ENCODE measurements around the gene FOSL1. TPM values are rescaled to one million over a fixed set of nuclear protein-coding genes. Genes with fewer than 3 reads are reported as not detected.
A peak's percentile ranks its signal among the peaks of the same experiment; 100 is the strongest.

Gene FOSL1
- total RNA-seq, 6 experiments from 2014 or later = 0.35 to 1.2 (median 0.89) TPM; not detected in 2

DNA sequence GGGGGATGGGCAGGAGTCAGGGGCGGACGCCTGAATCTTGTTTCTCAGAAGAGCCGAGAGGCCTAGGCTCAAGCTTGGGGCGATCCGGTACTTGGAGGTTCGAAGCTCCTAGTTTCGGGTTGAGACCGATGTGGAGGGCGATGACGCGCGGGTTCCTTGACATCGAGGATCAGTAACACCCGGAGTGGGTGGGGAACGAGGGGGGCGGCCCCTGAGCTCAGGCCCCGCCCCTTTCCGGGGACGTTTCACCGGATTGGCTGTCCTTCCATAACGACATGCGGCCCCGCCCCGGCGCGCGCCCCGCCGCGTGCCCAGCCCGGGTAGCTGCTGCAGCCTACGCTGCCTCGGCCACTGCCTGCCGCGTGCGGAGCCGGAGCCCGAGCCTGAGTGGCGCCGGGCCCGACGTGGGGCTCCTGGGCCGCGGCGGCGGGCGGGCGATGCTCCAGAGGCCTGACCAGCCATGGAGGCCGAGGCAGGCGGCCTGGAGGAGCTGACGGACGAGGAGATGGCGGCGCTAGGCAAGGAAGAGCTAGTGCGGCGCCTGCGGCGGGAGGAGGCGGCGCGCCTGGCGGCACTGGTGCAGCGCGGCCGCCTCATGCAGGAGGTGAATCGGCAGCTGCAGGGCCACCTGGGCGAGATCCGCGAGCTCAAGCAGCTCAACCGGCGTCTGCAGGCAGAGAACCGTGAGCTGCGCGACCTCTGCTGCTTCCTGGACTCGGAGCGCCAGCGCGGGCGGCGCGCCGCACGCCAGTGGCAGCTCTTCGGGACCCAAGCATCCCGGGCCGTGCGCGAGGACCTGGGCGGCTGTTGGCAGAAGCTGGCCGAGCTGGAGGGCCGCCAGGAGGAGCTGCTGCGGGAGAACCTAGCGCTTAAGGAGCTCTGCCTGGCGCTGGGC, 9.6 kb downstream of the FOSL1 start, which contains the start of gene CCDC85B:
CCDC85B (plus strand) TSS at position 350 of the 895 bp plus-strand sequence; CDS start at position 461, 111 bp downstream.
- Histone ChIP-seq H3K27ac (peak within 1 kb of the TSS; percentile 85 to 89 (median 88)), H3K4me3 (peak within 1 kb of the TSS; percentile 58 to 73 (median 66)), H3K9me3 (no peaks in the 10 kb centered on the region), H3K36me3 (no peaks in the 10 kb centered on the region), H3K27me3 (no peaks in the 10 kb centered on the region), H3K4me1 (peaks cover 0 to 32% (median 8%) of the 10 kb centered on the region in 4 donors)
- WGBS (ENCODE audit: insufficient coverage, low coverage, low lambda C conversion rate, missing lambda C conversion rate) = no CpG with 5 or more reads among the region's 94 CpGs
- ATAC-seq (peak; percentile 75 to 84 (median 82)), DNase-seq (peak; percentile 98 to 99 (median 98))
- intact Hi-C loops (cut with DNase I) = no loop called here
- TF ChIP-seq CTCF (IDR thresholded peaks at IDR 0.05) = peak in 2 of 4 donors; percentile 10 to 22
- peak; percentile 98 for TF ChIP-seq POLR2A (IDR thresholded peaks at IDR 0.05)

DNA sequence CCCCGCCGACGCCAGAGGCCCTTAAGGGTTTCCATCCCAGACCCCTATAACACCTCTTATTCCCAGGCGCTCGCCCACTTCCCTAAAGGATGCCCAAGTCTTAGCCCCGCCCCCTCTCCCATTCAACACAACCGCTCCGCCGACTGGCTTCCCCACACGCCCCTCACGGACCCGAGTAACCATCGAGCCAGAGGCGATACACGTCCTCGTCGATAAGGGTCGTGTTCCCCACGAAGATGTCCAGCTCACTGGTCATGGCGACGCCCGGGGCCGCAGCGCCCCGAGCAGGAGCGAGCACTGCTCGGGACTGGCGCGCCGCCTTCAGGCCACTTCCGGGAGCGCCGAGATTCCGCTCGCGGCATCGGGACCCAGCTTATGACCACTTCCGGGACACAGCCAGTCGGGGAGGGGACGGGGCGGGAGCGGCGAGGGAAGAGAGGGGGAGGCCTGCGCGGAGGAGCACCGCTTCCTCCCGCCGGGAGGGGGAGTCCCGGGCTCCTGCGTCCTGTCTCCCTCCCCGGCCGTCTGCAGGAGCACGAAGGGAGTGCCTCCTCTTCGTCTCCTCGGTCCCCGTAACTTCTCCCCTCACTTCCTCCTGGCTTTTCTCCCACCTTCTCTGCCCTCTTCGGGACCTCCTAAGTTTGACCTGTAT, 11.9 kb downstream of the FOSL1 start, which contains the start of gene FIBP:
FIBP (minus strand) TSS at position 309 of the 652 bp plus-strand sequence; CDS start at position 256, 53 bp downstream.
- Histone ChIP-seq H3K9me3 (no peaks in the 10 kb centered on the region), H3K4me3 (peak within 1 kb of the TSS; percentile 73 to 89 (median 80)), H3K27ac (peak within 1 kb of the TSS; percentile 81 to 88 (median 85)), H3K36me3 (peaks cover 0 to 11% (median 0%) of the 10 kb centered on the region in 4 donors), H3K4me1 (peaks cover 0 to 32% (median 8%) of the 10 kb centered on the region in 4 donors), H3K27me3 (no peaks in the 10 kb centered on the region)
- TF ChIP-seq CTCF (IDR thresholded peaks at IDR 0.05) = peak; percentile 79 to 88 (median 81)
- TF ChIP-seq POLR2A (IDR thresholded peaks at IDR 0.05) = peak; percentile 91
- peak; percentile 82 to 90 (median 86) for ATAC-seq
- intact Hi-C loops (cut with DNase I) = loop anchor here (10.0 kb wide), 1 partner anchor 97 kb away; no protein-coding TSS in a partner anchor
- DNase-seq = peak; percentile 98 to 99 (median 98)
- 0% methylated on average over 7 of the region's 57 CpGs for WGBS (ENCODE audit: insufficient coverage, low coverage, low lambda C conversion rate, missing lambda C conversion rate)

DNA sequence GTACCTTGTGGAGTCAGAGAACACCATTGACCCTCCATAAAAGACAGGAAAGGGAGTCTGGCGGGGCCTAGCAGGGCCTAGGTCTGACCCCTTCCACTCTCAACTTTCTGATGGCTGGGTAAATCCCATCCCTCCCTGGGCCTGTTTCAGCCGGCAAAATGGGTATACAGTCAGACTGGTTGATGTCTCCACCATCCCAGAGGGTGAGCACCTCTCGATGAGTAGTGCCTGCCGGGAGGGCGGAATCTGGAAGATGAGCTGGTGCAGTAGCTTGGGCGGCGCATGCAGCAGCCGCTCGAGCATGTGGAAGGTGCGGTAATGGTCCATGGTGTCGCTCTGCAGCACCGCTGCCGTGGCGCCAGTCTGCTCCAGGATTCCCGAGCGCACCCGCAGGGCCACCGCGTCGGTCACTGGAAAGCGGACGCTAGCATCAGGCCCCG, 12.4 kb downstream of the FOSL1 start:
- DNase-seq = no peak

More for the DNA sequence above, 12.4 kb downstream of the FOSL1 start:
- Histone ChIP-seq H3K27me3 (no peaks in the 10 kb centered on the region), H3K36me3 (peaks cover 0 to 11% (median 0%) of the 10 kb centered on the region in 4 donors), H3K9me3 (no peaks in the 10 kb centered on the region), H3K4me1 (peaks cover 0 to 32% (median 8%) of the 10 kb centered on the region in 4 donors), H3K27ac (peak overlapping the region; percentile 81 to 88 (median 85)), H3K4me3 (peak overlapping the region; percentile 73 to 89 (median 80))
- no peak for ATAC-seq
- TF ChIP-seq CTCF (IDR thresholded peaks at IDR 0.05) (no peak), POLR2A (IDR thresholded peaks at IDR 0.05) (no peak)
- WGBS (ENCODE audit: insufficient coverage, low coverage, low lambda C conversion rate, missing lambda C conversion rate) = 15% methylated on average over 5 of the region's 23 CpGs
- intact Hi-C loops (cut with DNase I) = loop anchor here (10.0 kb wide), 1 partner anchor 97 kb away; no protein-coding TSS in a partner anchor
